H9 (cell line): ENCODE results near the gene MAP7. TPM values are rescaled to one million over a fixed set of nuclear protein-coding genes. Genes with fewer than 3 reads are reported as not detected.
A peak's percentile ranks its signal among the peaks of the same experiment; 100 is the strongest.

ENCODE experiments used
- DNase-seq: peaks from one replicate; pipeline ENCODE4 v3.0.0-alpha.2; 2017
- H2AFZ ChIP-seq: one replicate; pipeline ENCODE4 v1.6.1; 2013; ENCODE audit warnings: mild to moderate bottlenecking, low read length, control low read depth, moderate library complexity
- H2AK5ac ChIP-seq: 2 replicates; pipeline ENCODE4 v1.6.1; 2013; ENCODE audit warnings: low read length, control low read depth, mixed read lengths; ENCODE audit not compliant: insufficient read length
- H2BK120ac ChIP-seq: one replicate; pipeline ENCODE4 v1.6.1; 2013; ENCODE audit warnings: low read depth, mild to moderate bottlenecking, low read length, control low read depth, inconsistent platforms; ENCODE audit not compliant: poor library complexity, severe bottlenecking
- H2BK12ac ChIP-seq: 2 replicates; pipeline ENCODE4 v1.6.1; 2013; ENCODE audit warnings: low read length, control low read depth, mixed read lengths, low read depth; ENCODE audit not compliant: insufficient read length
- H2BK15ac ChIP-seq: 2 replicates; pipeline ENCODE4 v1.6.1; 2013; ENCODE audit warnings: low read depth, low read length, control low read depth
- H2BK20ac ChIP-seq: one replicate; pipeline ENCODE4 v1.6.1; 2013; ENCODE audit warnings: low read depth, mild to moderate bottlenecking, low read length, control low read depth, inconsistent platforms; ENCODE audit not compliant: poor library complexity, severe bottlenecking
- H2BK5ac ChIP-seq: 2 replicates; pipeline ENCODE4 v1.6.1; 2013; ENCODE audit warnings: low read length, control low read depth, mixed read lengths; ENCODE audit not compliant: insufficient read length
- H3K14ac ChIP-seq: 2 replicates; pipeline ENCODE4 v1.6.1; 2013; ENCODE audit warnings: low read length, control low read depth; ENCODE audit not compliant: insufficient read depth
- H3K18ac ChIP-seq: 2 replicates; pipeline ENCODE4 v1.6.1; 2013; ENCODE audit warnings: low read depth, mild to moderate bottlenecking, mixed read lengths, low read length, control low read depth; ENCODE audit not compliant: insufficient read length
- H3K23ac ChIP-seq: 2 replicates; pipeline ENCODE4 v1.6.1; 2013; ENCODE audit warnings: low read length, control low read depth, mixed read lengths, low read depth; ENCODE audit not compliant: insufficient read length
- H3K23me2 ChIP-seq: 2 replicates; pipeline ENCODE4 v1.6.1; 2013; ENCODE audit warnings: low read depth, mild to moderate bottlenecking, mixed read lengths, low read length, control low read depth; ENCODE audit not compliant: insufficient read length, poor library complexity, severe bottlenecking
- H3K27ac ChIP-seq: 2 replicates; pipeline ENCODE4 v1.5.1; 2013; ENCODE audit warnings: low read length, control low read depth, mixed read lengths, low read depth; ENCODE audit not compliant: insufficient read length
- H3K27me3 ChIP-seq: 2 replicates; pipeline ENCODE4 v1.6.1; 2013; ENCODE audit warnings: low read length, control low read depth, inconsistent platforms; ENCODE audit not compliant: insufficient read depth
- H3K4ac ChIP-seq: 2 replicates; pipeline ENCODE4 v1.6.1; 2013; ENCODE audit warnings: low read depth, mild to moderate bottlenecking, control low read depth, inconsistent platforms, low read length, moderate library complexity
- H3K4me1 ChIP-seq: 2 replicates; pipeline ENCODE4 v1.6.1; 2013; ENCODE audit warnings: low read length, control low read depth, inconsistent platforms; ENCODE audit not compliant: insufficient read depth
- H3K4me2 ChIP-seq: 2 replicates; pipeline ENCODE4 v1.6.1; 2013; ENCODE audit warnings: low read length, control low read depth, mixed read lengths; ENCODE audit not compliant: insufficient read length, insufficient read depth
- H3K56ac ChIP-seq: 2 replicates; pipeline ENCODE4 v1.6.1; 2013; ENCODE audit warnings: low read depth, mild to moderate bottlenecking, mixed read lengths, low read length, control low read depth; ENCODE audit not compliant: insufficient read length
- H3K79me1 ChIP-seq: 2 replicates; pipeline ENCODE4 v1.6.1; 2013; ENCODE audit warnings: low read depth, mild to moderate bottlenecking, moderate library complexity, low read length, control low read depth, inconsistent platforms; ENCODE audit not compliant: insufficient read depth, poor library complexity, severe bottlenecking
- H3K79me2 ChIP-seq: 2 replicates; pipeline ENCODE4 v1.6.1; 2013; ENCODE audit warnings: low read length, control low read depth, inconsistent platforms; ENCODE audit not compliant: insufficient read depth
- H3K9ac ChIP-seq: 2 replicates; pipeline ENCODE4 v1.6.1; 2013; ENCODE audit warnings: low read length, control low read depth, mixed read lengths; ENCODE audit not compliant: insufficient read length; ENCODE audit errors: extremely low read depth
- H3K9me3 ChIP-seq: one replicate; pipeline ENCODE4 v1.6.1; 2013; ENCODE audit warnings: low read depth, low read length, inconsistent platforms; ENCODE audit not compliant: control insufficient read depth
- H3T11ph ChIP-seq: one replicate; pipeline ENCODE4 v1.6.1; 2013; ENCODE audit warnings: mild to moderate bottlenecking, low read length, control low read depth, inconsistent platforms
- H4K20me1 ChIP-seq: one replicate; pipeline ENCODE4 v1.6.1; 2013; ENCODE audit not compliant: control insufficient read depth, insufficient read length, insufficient read depth
- H4K5ac ChIP-seq: 2 replicates; pipeline ENCODE4 v1.6.1; 2013; ENCODE audit warnings: low read depth, mild to moderate bottlenecking, mixed read lengths, low read length, control low read depth; ENCODE audit not compliant: insufficient read length
- H4K8ac ChIP-seq: replicated peaks from 2 replicates; pipeline ENCODE4 v1.6.1; 2013; ENCODE audit warnings: low read length, control low read depth, mixed read lengths, low read depth; ENCODE audit not compliant: insufficient read length
- H4K91ac ChIP-seq: 2 replicates; pipeline ENCODE4 v1.6.1; 2013; ENCODE audit warnings: low read depth, mild to moderate bottlenecking, moderate library complexity, mixed read lengths, low read length, control low read depth; ENCODE audit not compliant: insufficient read length
- H3K27ac Mint-ChIP-seq, 3 experiments: 2 replicates in 2 of 3; 3 replicates in 1 of 3; pipeline ENCODE4 v1.8.0; 2020 to 2021; ENCODE audit warnings: mixed read lengths in 3 of 3, mild to moderate bottlenecking in 1 of 3, moderate library complexity in 1 of 3
- H3K27me3 Mint-ChIP-seq: 2 replicates; pipeline ENCODE4 v1.8.0; 2021; ENCODE audit warnings: low read depth, mild to moderate bottlenecking, moderate library complexity, mixed read lengths
- H3K36me3 Mint-ChIP-seq, 3 experiments: 2 replicates in 2 of 3; 3 replicates in 1 of 3; pipeline ENCODE4 v1.8.0; 2020 to 2021; ENCODE audit warnings: low read depth in 3 of 3, mixed read lengths in 3 of 3; ENCODE audit not compliant: insufficient read depth in 1 of 3
- H3K4me1 Mint-ChIP-seq, 2 experiments: 2 replicates each; pipeline ENCODE4 v1.8.0; 2020; ENCODE audit warnings: mixed read lengths in 2 of 2
- H3K4me3 Mint-ChIP-seq, 2 experiments: 2 replicates in 1 of 2; 3 replicates in 1 of 2; pipeline ENCODE4 v1.8.0; 2020 to 2021; ENCODE audit warnings: mild to moderate bottlenecking in 2 of 2, mixed read lengths in 2 of 2, moderate library complexity in 1 of 2
- H3K9me3 Mint-ChIP-seq, 2 experiments: 2 replicates in 1 of 2; 3 replicates in 1 of 2; pipeline ENCODE4 v1.8.0; 2020; ENCODE audit warnings: mild to moderate bottlenecking in 2 of 2, mixed read lengths in 2 of 2, moderate library complexity in 1 of 2
- CTCF ChIP-seq: fragments of 200-600 bp; sonication (generic); conservative IDR thresholded peaks from 3 replicates; pipeline ENCODE4 v1.8.0; 2021; ENCODE audit warnings: antibody characterized with exemption, mild to moderate bottlenecking
- WGBS: extraction: QIAGEN DNeasy Blood & Tissue Kit; methylation state at CpG from one replicate; pipeline ENCODE4 v1.1.7; 2013; ENCODE audit warnings: missing lambda C conversion rate, low lambda C conversion rate, mixed read lengths; ENCODE audit not compliant: insufficient read length; ENCODE audit errors: extremely low coverage; 5-methylcytosine and 5-hydroxymethylcytosine counted together
- total RNA-seq: library from RNA; stranded (reverse); gene quantifications from 2 replicates; pipeline ENCODE4 v1.2.1, GENCODE V29; 2021

The MAP7 gene
- total RNA-seq, 1 experiment from 2014 or later = 51.1 TPM

DNA sequence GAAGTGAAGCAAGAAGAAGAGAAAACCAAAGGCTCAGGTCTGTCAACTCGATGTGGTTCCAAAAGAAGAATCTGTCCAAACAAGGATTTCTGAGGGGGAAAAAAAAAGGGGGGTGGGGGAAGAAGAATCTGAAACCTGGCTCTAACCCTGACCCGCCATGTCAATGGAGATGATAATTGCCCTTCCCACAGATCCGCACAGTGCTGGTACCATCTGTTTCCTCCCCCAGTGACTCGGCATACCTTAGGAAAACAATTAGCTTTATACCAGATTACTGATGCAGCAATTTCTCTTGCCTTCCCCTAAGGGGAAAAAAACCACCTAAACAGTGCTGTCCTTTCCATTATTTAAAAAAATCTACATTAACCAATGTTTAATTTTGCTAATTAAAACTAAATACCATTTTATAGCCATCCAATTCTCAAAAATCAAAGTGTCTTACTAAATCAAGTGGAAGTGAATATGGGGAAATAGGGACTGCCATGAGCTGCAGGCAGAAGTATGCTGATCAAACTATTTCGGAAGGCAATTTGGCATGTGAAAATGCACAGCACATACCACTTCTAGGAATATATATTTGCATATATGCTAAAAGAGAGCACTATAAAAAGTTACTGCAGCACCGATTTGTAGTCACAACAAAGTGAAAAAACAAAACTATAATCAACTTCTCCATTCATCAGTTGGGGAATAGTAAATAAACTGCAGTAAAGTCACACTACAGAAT is 46.8 kb downstream of the MAP7 start:
- H3K36me3 Mint-ChIP-seq = peaks cover 2 to 6% (median 5%) of the 10 kb centered on the region in 3 experiments; a peak in 5 of 7 replicates
- H3K4me3 Mint-ChIP-seq = peak overlapping the region; percentile 11 to 50; a peak in 3 of 5 replicates
- Histone ChIP-seq H3K27me3 (no peaks in the 10 kb centered on the region), H2BK12ac (no peak overlapping the region), H3K18ac (no peak overlapping the region), H4K5ac (no peak overlapping the region), H3K4ac (no peak overlapping the region), H3K4me2 (peak overlapping the region; percentile 36), H2BK20ac (no peak overlapping the region), H3K27ac (peak overlapping the region; percentile 93), H3K56ac (no peak overlapping the region), H4K91ac (no peak overlapping the region), H2AFZ (no peak overlapping the region), H4K20me1 (no peaks in the 10 kb centered on the region), H3T11ph (no peak overlapping the region), H2BK5ac (no peak overlapping the region), H3K23me2 (no peaks in the 10 kb centered on the region), H3K9ac (no peak overlapping the region), H4K8ac (no peak overlapping the region), H3K9me3 (no peaks in the 10 kb centered on the region), H3K79me2 (peaks cover 2% of the 10 kb centered on the region; the same call in 1 of the 2 replicates), H3K4me1 (peaks cover 17% of the 10 kb centered on the region), H2BK120ac (no peak overlapping the region), H3K23ac (no peak overlapping the region), H2AK5ac (no peak overlapping the region), H3K14ac (no peak overlapping the region), H3K79me1 (no peaks in the 10 kb centered on the region), H2BK15ac (no peak overlapping the region)
- H3K27me3 Mint-ChIP-seq = no peaks in the 10 kb centered on the region
- no CpG with 5 or more reads among the region's 6 CpGs for WGBS
- H3K4me1 Mint-ChIP-seq = peaks cover 70 to 74% of the 10 kb centered on the region in 2 experiments
- H3K27ac Mint-ChIP-seq = peak overlapping the region; percentile 87 to 99 (median 99)
- H3K9me3 Mint-ChIP-seq = no peaks in the 10 kb centered on the region
- TF ChIP-seq CTCF = no peak
- no peak for DNase-seq
